Endothelial cell of umbilical vein (primary cell): Measurements from ENCODE around the gene EPHB6. TPM values are rescaled to one million over a fixed set of nuclear protein-coding genes. Genes with fewer than 3 reads are reported as not detected.

Experiments used
- BruUV-seq: library from RNA; stranded (reverse); fragments of 400-500 nt; replicated peaks from 2 replicates; lab custom pipeline; 2021; lab: Mats Ljungman, UMichigan
- CTCF ChIA-PET: fragments of 300-600, 350-600 bp; sonication (Branson Sonifier 250); formaldehyde crosslinking; loops from one replicate; lab custom pipeline; 2021; ENCODE audit warnings: antibody characterized with exemption, inconsistent platforms; lab: Charles Lee
- POLR2A ChIA-PET: fragments of 300-600, 350-600 bp; sonication (Branson Sonifier 250); formaldehyde crosslinking; loops from one replicate; lab custom pipeline; 2021; ENCODE audit warnings: antibody characterized with exemption, inconsistent platforms; lab: Charles Lee
- DNase-seq: peaks from one replicate; pipeline ENCODE4 v3.0.0-alpha.2; 2011; ENCODE audit warnings: low read depth, low spot score
- FAIRE-seq: peaks from 2 replicates; lab custom pipeline; 2011; peaks lifted over from hg19 to GRCh38; lab: Jason Lieb, UNC
- H2AFZ ChIP-seq: 2 replicates; pipeline ENCODE4 v1.6.0; 2012; ENCODE audit warnings: low read depth, low read length, control low read depth, inconsistent platforms
- H3K27ac ChIP-seq: 2 replicates; pipeline ENCODE4 v1.5.1; 2011; ENCODE audit warnings: low read depth, mild to moderate bottlenecking, control low read depth, low read length, moderate library complexity; ENCODE audit not compliant: insufficient read depth
- H3K27me3 ChIP-seq, 2 experiments: 2 replicates each; pipeline versions ENCODE4 v1.6.0 to v1.6.1; 2011; ENCODE audit warnings: low read length in 2 of 2, mixed read lengths in 1 of 2; ENCODE audit not compliant: control insufficient read depth in 2 of 2, insufficient read depth in 2 of 2
- H3K36me3 ChIP-seq, 2 experiments: 2 replicates in 1 of 2; 3 replicates in 1 of 2; pipeline ENCODE4 v1.5.1; 2011; ENCODE audit warnings: low read length in 2 of 2, mild to moderate bottlenecking in 1 of 2, moderate library complexity in 1 of 2; ENCODE audit not compliant: control insufficient read depth in 2 of 2, insufficient read depth in 2 of 2; ENCODE audit errors: extremely low read depth in 1 of 2
- H3K4me1 ChIP-seq: 3 replicates; pipeline ENCODE4 v1.5.1; 2011; ENCODE audit warnings: mild to moderate bottlenecking, low read length; ENCODE audit not compliant: control insufficient read depth, insufficient read depth; ENCODE audit errors: extremely low read depth
- H3K4me2 ChIP-seq: 2 replicates; pipeline ENCODE4 v1.6.1; 2011; ENCODE audit warnings: low read length, control low read depth, mixed read lengths; ENCODE audit not compliant: insufficient read depth
- H3K4me3 ChIP-seq, 3 experiments: fragments of 200-600 bp in 1 of 3; sonication (generic), shearing (Covaris generic) in 1 of 3; replicated peaks in 1 of 3; 2 replicates each; pipeline ENCODE4 v1.5.1; 2011 to 2016; ENCODE audit warnings: control low read depth in 3 of 3, low read length in 3 of 3, mild to moderate bottlenecking in 2 of 3, inconsistent platforms in 1 of 3, low read depth in 1 of 3, moderate library complexity in 1 of 3; ENCODE audit not compliant: insufficient read depth in 1 of 3
- H3K79me2 ChIP-seq: 2 replicates; pipeline ENCODE4 v1.6.0; 2012; ENCODE audit warnings: low read length, inconsistent platforms; ENCODE audit not compliant: control insufficient read depth, insufficient read depth
- H3K9ac ChIP-seq: replicated peaks from 2 replicates; pipeline ENCODE3; 2011; ENCODE audit warnings: low read length, control low read depth; ENCODE audit not compliant: insufficient read depth; ENCODE audit errors: extremely low read depth
- H3K9me1 ChIP-seq: replicated peaks from 3 replicates; pipeline ENCODE4 v1.6.0; 2011; ENCODE audit warnings: mild to moderate bottlenecking, low read length; ENCODE audit not compliant: control insufficient read depth, insufficient read depth; ENCODE audit errors: extremely low read depth
- H3K9me3 ChIP-seq: replicated peaks from 2 replicates; pipeline ENCODE4 v1.5.1; 2012; ENCODE audit warnings: low read length, inconsistent platforms; ENCODE audit not compliant: control insufficient read depth, insufficient read depth
- H4K20me1 ChIP-seq: replicated peaks from 2 replicates; pipeline ENCODE3; 2011; ENCODE audit warnings: mild to moderate bottlenecking, low read length; ENCODE audit not compliant: control insufficient read depth, insufficient read depth; ENCODE audit errors: extremely low read depth
- CTCF ChIP-seq, 2 donors: IDR thresholded peaks; 1 replicate in 1 of 2; 2 replicates in 1 of 2; pipeline ENCODE4 v1.5.1; 2011; ENCODE audit warnings: low read length in 2 of 2, mild to moderate bottlenecking in 2 of 2, moderate library complexity in 2 of 2, control low read depth in 1 of 2, inconsistent platforms in 1 of 2, low read depth in 1 of 2; ENCODE audit not compliant: insufficient read depth in 1 of 2; ENCODE audit errors: extremely low read depth in 1 of 2
- EZH2 ChIP-seq: IDR thresholded peaks from 2 replicates; pipeline ENCODE4 v1.6.1; 2012; ENCODE audit warnings: borderline replicate concordance, low read depth, mild to moderate bottlenecking, moderate library complexity, low read length, inconsistent platforms; ENCODE audit not compliant: severe bottlenecking
- FOS ChIP-seq: IDR thresholded peaks from 2 replicates; pipeline ENCODE4 v1.6.1; 2011; ENCODE audit warnings: mild to moderate bottlenecking, low read length, moderate library complexity, borderline replicate concordance; ENCODE audit not compliant: insufficient read depth
- GATA2 ChIP-seq: IDR thresholded peaks from 2 replicates; pipeline ENCODE4 v1.7.0; 2011; ENCODE audit warnings: low read depth, mild to moderate bottlenecking, moderate library complexity, mixed read lengths, low read length; ENCODE audit not compliant: insufficient read length, insufficient read depth
- JUN ChIP-seq: IDR thresholded peaks from 2 replicates; pipeline ENCODE4 v1.6.1; 2011; ENCODE audit warnings: borderline replicate concordance, low read depth; ENCODE audit not compliant: insufficient read length, insufficient read depth
- MAX ChIP-seq: IDR thresholded peaks from 2 replicates; pipeline ENCODE4 v1.6.1; 2011; ENCODE audit not compliant: insufficient read depth, insufficient read length
- MYC ChIP-seq: IDR thresholded peaks from one replicate; pipeline ENCODE4 v1.6.1; 2011; ENCODE audit warnings: mild to moderate bottlenecking, low read depth, low read length
- POLR2A ChIP-seq: IDR thresholded peaks from 2 replicates; pipeline ENCODE4 v1.6.1; 2012; ENCODE audit warnings: low read depth, mild to moderate bottlenecking, control low read depth, low read length
- POLR2AphosphoS5 ChIP-seq: IDR thresholded peaks from 2 replicates; pipeline ENCODE4 v1.6.1; 2012; ENCODE audit warnings: low read depth, mild to moderate bottlenecking, control low read depth, low read length, moderate library complexity; ENCODE audit not compliant: insufficient read depth
- dilution Hi-C: fragments of 300-500 bp; cut with MboI; formaldehyde crosslinking; loops from one replicate; pipeline ENCODE4 v1.15.0; 2019; ENCODE audit warnings: low sequenced_read_pairs; ENCODE audit not compliant: extremely low pct_ligation_motif_present
- intact Hi-C: fragments of 100-400 bp; cut with micrococcal nuclease; formaldehyde crosslinking; loops from one replicate; pipeline ENCODE4 v1.10.0; 2022
- polyA plus RNA-seq, 4 experiments: library from polyadenylated mRNA; depleted of rRNA in 3 of 4; stranded (reverse) in 3 of 4; unstranded in 1 of 4; fragments of >200 nt; gene quantifications; 2 replicates each; pipeline versions ENCODE4 v1.2.1 to v1.2.3, GENCODE V29; 2011 to 2012; ENCODE audit warnings: missing spikeins in 1 of 4
- total RNA-seq: library from RNA; stranded (reverse); gene quantifications from 2 replicates; pipeline ENCODE4 v1.2.3, GENCODE V29; 2021

The EPHB6 gene
- total and polyA plus RNA-seq, 2 donors (not counting 3 experiments of a cell fraction or from before 2014, with no cell fraction given) = 0.86 to 2.9 TPM

DNA sequence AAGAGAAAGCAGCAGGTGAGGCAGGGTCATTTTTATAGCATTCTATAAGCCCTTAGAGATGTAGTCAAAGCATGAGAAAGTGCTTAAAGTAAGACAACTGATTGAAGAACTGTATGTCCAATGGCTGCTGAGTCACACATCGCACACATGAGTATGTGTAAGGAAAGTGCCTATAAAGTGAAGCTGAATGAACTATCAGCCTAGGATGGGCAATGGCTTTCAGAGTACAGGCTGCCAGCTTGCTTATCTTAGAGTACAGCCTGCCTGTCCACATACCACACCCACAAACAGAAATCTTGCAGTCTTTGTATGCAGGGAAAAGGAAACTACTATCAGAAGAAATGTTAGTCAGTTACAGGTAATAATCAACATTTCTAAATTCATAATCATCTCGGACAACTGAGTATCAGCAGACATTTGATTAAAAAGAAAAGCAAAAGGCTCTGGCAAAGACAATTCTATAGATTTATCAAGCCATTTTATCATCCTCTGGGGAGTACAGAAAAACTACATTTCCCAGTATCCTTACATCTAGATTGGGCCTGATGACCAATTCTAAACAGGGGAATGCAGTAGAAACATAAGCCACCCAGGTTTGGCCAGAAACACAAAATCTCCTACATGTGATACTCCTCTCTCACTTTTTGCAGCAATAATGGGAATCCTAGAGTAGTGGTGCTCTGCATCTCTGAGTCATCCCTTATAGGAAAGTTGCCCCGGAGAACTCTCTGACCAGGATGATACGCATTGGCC is 16.2 kb upstream of the EPHB6 start:
- H2AFZ ChIP-seq = no peak overlapping the region
- ChIA-PET CTCF (interaction anchor here (1.2 kb wide), 1 partner anchor 21 kb away, joined by 3 read pairs; no protein-coding TSS in a partner anchor), POLR2A (no interaction called here)
- H3K9me3 ChIP-seq = no peaks in the 10 kb centered on the region
- FAIRE-seq (no peak), DNase-seq (no peak)
- H3K4me3 ChIP-seq = no peak overlapping the region
- no peaks in the 10 kb centered on the region for H3K27me3 ChIP-seq
- no peaks in the 10 kb centered on the region for H4K20me1 ChIP-seq
- dilution Hi-C loops = no loop called here
- intact Hi-C loops = no loop called here
- no TSS peak for BruUV-seq
- no peaks in the 10 kb centered on the region for H3K9me1 ChIP-seq
- no peaks in the 10 kb centered on the region for H3K79me2 ChIP-seq
- TF ChIP-seq MYC (no peak), POLR2AphosphoS5 (no peak), FOS (no peak), EZH2 (no peak), GATA2 (no peak), CTCF (IDR thresholded peaks at IDR 0.05; ENCODE audit: extremely low read depth in 1 of 2, insufficient read depth in 1 of 2, low read depth in 1 of 2, low read length in 2 of 2) (no peak), POLR2A (no peak), MAX (no peak), JUN (no peak)
- no peak overlapping the region for H3K27ac ChIP-seq
- peaks cover 9% of the 10 kb centered on the region for H3K4me1 ChIP-seq
- no peak overlapping the region for H3K9ac ChIP-seq
- no peaks in the 10 kb centered on the region for H3K36me3 ChIP-seq
- H3K4me2 ChIP-seq = no peak overlapping the region
